WTC11 (cell line): ENCODE data around the gene ATP13A5. TPM values are rescaled to one million over a fixed set of nuclear protein-coding genes. Genes with fewer than 3 reads are reported as not detected.

Experiments used
- ATAC-seq: fragments of 200-7000 bp; cut with Tn5 transposase; 2 replicates; pipeline ENCODE4 v1.10.0; 2021; ENCODE audit warnings: mild to moderate bottlenecking, moderate library complexity
- CTCF ChIA-PET: fragments of 300-600 bp; sonication (Branson Sonifier 250); formaldehyde crosslinking; loops from one replicate; lab custom pipeline; 2021; ENCODE audit warnings: antibody characterized with exemption; lab: Charles Lee
- POLR2A ChIA-PET: fragments of 350-600 bp; sonication (Branson Sonifier 250); formaldehyde crosslinking; loops from one replicate; lab custom pipeline; 2021; ENCODE audit warnings: antibody characterized with exemption; lab: Charles Lee
- DNase-seq: peaks from one replicate; pipeline ENCODE4 v3.0.0; 2021; ENCODE audit warnings: low spot score
- H3K27ac Mint-ChIP-seq: 2 replicates; pipeline ENCODE4 v1.8.0; 2021; ENCODE audit warnings: mixed read lengths
- H3K27me3 Mint-ChIP-seq: 2 replicates; pipeline ENCODE4 v1.8.0; 2021; ENCODE audit warnings: low read depth, mild to moderate bottlenecking, moderate library complexity, mixed read lengths
- H3K36me3 Mint-ChIP-seq: 2 replicates; pipeline ENCODE4 v1.8.0; 2021; ENCODE audit warnings: mixed read lengths
- H3K4me1 Mint-ChIP-seq: 2 replicates; pipeline ENCODE4 v1.8.0; 2022; ENCODE audit warnings: mixed read lengths
- H3K4me3 Mint-ChIP-seq: 2 replicates; pipeline ENCODE4 v1.8.0; 2021; ENCODE audit warnings: mild to moderate bottlenecking, moderate library complexity, mixed read lengths
- H3K9me3 Mint-ChIP-seq: 2 replicates; pipeline ENCODE4 v1.8.0; 2021; ENCODE audit warnings: mixed read lengths
- ESRRA ChIP-seq: sonication (generic); formaldehyde crosslinking; IDR thresholded peaks from 2 replicates; pipeline ENCODE4 v1.8.1; 2022; ENCODE audit warnings: mild to moderate bottlenecking, missing genetic modification reagents, borderline replicate concordance
- GABPB1 ChIP-seq: sonication (generic); formaldehyde crosslinking; IDR thresholded peaks from 2 replicates; pipeline ENCODE4 v1.8.1; 2023; ENCODE audit warnings: mild to moderate bottlenecking, missing genetic modification reagents
- JUN ChIP-seq: sonication (generic); formaldehyde crosslinking; IDR thresholded peaks from 2 replicates; pipeline ENCODE4 v1.8.0; 2023; ENCODE audit warnings: mild to moderate bottlenecking, missing genetic modification reagents
- MXD4 ChIP-seq: fragments of 250-450 bp; sonication (Bioruptor Pico); IDR thresholded peaks from 2 replicates; pipeline ENCODE4 v1.8.0; 2021; ENCODE audit warnings: mild to moderate bottlenecking, moderate library complexity, borderline replicate concordance
- NR1H2 ChIP-seq: sonication (generic); formaldehyde crosslinking; IDR thresholded peaks from 2 replicates; pipeline ENCODE4 v1.9.0; 2021; ENCODE audit warnings: mild to moderate bottlenecking, moderate library complexity, missing genetic modification reagents
- ZNF317 ChIP-seq: sonication (generic); formaldehyde crosslinking; IDR thresholded peaks from 2 replicates; pipeline ENCODE4 v1.8.1; 2023; ENCODE audit warnings: low read depth, mild to moderate bottlenecking, moderate library complexity, missing genetic modification reagents, borderline replicate concordance
- ZNF671 ChIP-seq: fragments of 250-450 bp; sonication (Bioruptor Pico); IDR thresholded peaks from 2 replicates; pipeline ENCODE4 v1.8.0; 2021; ENCODE audit warnings: mild to moderate bottlenecking
- total RNA-seq: library from RNA; stranded (reverse); gene quantifications from 3 replicates; pipeline ENCODE4 v1.2.3, GENCODE V29; 2021
- TF ChIP-seq, protein P1 (sequence below): fragments of 200-600 bp; IDR thresholded peaks from 2 replicates; pipeline ENCODE4 v1.8.0; 2022; ENCODE audit warnings: antibody characterized with exemption
- TF ChIP-seq, protein P2 (sequence below): sonication (generic); formaldehyde crosslinking; IDR thresholded peaks from 2 replicates; pipeline ENCODE4 v1.8.1; 2022; ENCODE audit warnings: mild to moderate bottlenecking, missing genetic modification reagents, moderate library complexity, borderline replicate concordance
- TF ChIP-seq, protein P3 (sequence below): fragments of 250-450 bp; sonication (Bioruptor Pico); IDR thresholded peaks from 2 replicates; pipeline ENCODE4 v1.9.0; 2021; ENCODE audit warnings: mild to moderate bottlenecking
- TF ChIP-seq, protein P4 (sequence below): sonication (generic); formaldehyde crosslinking; IDR thresholded peaks from 2 replicates; pipeline ENCODE4 v1.8.1; 2022; ENCODE audit warnings: mild to moderate bottlenecking, moderate library complexity, missing genetic modification reagents
- TF ChIP-seq, protein P5 (sequence below): sonication (generic); formaldehyde crosslinking; IDR thresholded peaks from 2 replicates; pipeline ENCODE4 v1.8.1; 2022; ENCODE audit warnings: low read depth, mild to moderate bottlenecking, moderate library complexity, missing genetic modification reagents, borderline replicate concordance
- TF ChIP-seq, protein P6 (sequence below): sonication (generic); formaldehyde crosslinking; IDR thresholded peaks from 2 replicates; pipeline ENCODE4 v1.8.0; 2022; ENCODE audit warnings: missing genetic modification reagents
- TF ChIP-seq, protein P7 (sequence below): sonication (generic); formaldehyde crosslinking; IDR thresholded peaks from 2 replicates; pipeline ENCODE4 v1.8.1; 2023; ENCODE audit warnings: mild to moderate bottlenecking, missing genetic modification reagents, borderline replicate concordance

The ATP13A5 gene
- total RNA-seq, 1 experiment from 2014 or later = not detected

DNA sequence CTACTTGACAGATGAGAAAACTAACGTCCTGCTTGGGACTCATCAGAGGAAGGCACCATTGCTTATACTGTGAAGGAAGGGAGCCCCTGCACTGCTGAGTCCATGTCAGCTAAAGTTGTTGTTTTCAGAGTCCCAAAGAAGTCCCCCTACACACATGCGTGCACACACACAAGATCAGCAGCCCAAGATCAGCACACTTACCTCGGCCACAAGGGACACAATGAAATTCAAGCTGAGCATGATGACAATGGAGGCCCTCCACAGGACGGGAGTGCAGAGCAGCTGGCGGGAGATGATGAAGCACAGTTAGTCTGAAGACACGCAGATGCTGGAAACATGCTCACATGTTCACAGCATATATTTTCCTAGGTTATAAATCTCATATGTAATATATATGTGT is 28.6 kb upstream of the ATP13A5 start (continued):
- TF ChIP-seq, protein P1, sequence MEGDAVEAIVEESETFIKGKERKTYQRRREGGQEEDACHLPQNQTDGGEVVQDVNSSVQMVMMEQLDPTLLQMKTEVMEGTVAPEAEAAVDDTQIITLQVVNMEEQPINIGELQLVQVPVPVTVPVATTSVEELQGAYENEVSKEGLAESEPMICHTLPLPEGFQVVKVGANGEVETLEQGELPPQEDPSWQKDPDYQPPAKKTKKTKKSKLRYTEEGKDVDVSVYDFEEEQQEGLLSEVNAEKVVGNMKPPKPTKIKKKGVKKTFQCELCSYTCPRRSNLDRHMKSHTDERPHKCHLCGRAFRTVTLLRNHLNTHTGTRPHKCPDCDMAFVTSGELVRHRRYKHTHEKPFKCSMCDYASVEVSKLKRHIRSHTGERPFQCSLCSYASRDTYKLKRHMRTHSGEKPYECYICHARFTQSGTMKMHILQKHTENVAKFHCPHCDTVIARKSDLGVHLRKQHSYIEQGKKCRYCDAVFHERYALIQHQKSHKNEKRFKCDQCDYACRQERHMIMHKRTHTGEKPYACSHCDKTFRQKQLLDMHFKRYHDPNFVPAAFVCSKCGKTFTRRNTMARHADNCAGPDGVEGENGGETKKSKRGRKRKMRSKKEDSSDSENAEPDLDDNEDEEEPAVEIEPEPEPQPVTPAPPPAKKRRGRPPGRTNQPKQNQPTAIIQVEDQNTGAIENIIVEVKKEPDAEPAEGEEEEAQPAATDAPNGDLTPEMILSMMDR = no peak
- TF ChIP-seq JUN (CRISPR knock-in tag) = no peak
- TF ChIP-seq NR1H2 (CRISPR knock-in tag) = no peak
- no peak for TF ChIP-seq MXD4
- TF ChIP-seq, protein P2, sequence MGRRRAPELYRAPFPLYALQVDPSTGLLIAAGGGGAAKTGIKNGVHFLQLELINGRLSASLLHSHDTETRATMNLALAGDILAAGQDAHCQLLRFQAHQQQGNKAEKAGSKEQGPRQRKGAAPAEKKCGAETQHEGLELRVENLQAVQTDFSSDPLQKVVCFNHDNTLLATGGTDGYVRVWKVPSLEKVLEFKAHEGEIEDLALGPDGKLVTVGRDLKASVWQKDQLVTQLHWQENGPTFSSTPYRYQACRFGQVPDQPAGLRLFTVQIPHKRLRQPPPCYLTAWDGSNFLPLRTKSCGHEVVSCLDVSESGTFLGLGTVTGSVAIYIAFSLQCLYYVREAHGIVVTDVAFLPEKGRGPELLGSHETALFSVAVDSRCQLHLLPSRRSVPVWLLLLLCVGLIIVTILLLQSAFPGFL (CRISPR knock-in tag) = no peak
- TF ChIP-seq, protein P3, sequence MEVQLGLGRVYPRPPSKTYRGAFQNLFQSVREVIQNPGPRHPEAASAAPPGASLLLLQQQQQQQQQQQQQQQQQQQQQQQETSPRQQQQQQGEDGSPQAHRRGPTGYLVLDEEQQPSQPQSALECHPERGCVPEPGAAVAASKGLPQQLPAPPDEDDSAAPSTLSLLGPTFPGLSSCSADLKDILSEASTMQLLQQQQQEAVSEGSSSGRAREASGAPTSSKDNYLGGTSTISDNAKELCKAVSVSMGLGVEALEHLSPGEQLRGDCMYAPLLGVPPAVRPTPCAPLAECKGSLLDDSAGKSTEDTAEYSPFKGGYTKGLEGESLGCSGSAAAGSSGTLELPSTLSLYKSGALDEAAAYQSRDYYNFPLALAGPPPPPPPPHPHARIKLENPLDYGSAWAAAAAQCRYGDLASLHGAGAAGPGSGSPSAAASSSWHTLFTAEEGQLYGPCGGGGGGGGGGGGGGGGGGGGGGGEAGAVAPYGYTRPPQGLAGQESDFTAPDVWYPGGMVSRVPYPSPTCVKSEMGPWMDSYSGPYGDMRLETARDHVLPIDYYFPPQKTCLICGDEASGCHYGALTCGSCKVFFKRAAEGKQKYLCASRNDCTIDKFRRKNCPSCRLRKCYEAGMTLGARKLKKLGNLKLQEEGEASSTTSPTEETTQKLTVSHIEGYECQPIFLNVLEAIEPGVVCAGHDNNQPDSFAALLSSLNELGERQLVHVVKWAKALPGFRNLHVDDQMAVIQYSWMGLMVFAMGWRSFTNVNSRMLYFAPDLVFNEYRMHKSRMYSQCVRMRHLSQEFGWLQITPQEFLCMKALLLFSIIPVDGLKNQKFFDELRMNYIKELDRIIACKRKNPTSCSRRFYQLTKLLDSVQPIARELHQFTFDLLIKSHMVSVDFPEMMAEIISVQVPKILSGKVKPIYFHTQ = no peak
- TF ChIP-seq GABPB1 = no peak

DNA sequence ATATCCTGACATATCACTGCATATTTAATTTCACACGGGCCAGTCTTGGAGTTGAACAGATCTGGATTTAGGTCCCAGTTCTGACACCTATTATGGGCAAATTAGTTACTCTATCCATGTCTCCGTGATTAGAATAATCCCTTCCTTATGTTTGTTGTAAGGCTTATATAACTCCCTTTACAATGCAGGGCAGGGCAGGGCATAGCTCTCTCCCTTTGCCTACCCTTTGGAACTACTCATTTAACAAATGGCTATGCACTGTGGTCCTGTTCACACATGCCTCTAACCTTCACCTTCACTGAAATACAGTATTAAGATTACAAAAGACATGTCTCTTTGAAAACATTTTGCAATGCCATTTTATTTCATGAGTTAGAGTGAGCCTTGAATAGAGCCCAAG is 24.8 kb upstream of the ATP13A5 start:
- CTCF ChIA-PET = no interaction called here
- Mint-ChIP-seq H3K27ac (no peak overlapping the region), H3K4me1 (peaks cover 23% of the 10 kb centered on the region), H3K27me3 (no peaks in the 10 kb centered on the region), H3K9me3 (no peaks in the 10 kb centered on the region), H3K36me3 (no peaks in the 10 kb centered on the region), H3K4me3 (no peak overlapping the region)
- DNase-seq (no peak), ATAC-seq (no peak)
- POLR2A ChIA-PET = no interaction called here
- TF ChIP-seq, protein P1 = no peak
- TF ChIP-seq, protein P4, sequence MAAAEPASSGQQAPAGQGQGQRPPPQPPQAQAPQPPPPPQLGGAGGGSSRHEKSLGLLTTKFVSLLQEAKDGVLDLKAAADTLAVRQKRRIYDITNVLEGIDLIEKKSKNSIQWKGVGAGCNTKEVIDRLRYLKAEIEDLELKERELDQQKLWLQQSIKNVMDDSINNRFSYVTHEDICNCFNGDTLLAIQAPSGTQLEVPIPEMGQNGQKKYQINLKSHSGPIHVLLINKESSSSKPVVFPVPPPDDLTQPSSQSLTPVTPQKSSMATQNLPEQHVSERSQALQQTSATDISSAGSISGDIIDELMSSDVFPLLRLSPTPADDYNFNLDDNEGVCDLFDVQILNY (CRISPR knock-in tag) = no peak
- TF ChIP-seq, protein P5, sequence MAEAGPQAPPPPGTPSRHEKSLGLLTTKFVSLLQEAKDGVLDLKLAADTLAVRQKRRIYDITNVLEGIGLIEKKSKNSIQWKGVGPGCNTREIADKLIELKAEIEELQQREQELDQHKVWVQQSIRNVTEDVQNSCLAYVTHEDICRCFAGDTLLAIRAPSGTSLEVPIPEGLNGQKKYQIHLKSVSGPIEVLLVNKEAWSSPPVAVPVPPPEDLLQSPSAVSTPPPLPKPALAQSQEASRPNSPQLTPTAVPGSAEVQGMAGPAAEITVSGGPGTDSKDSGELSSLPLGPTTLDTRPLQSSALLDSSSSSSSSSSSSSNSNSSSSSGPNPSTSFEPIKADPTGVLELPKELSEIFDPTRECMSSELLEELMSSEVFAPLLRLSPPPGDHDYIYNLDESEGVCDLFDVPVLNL (CRISPR knock-in tag) = no peak
- no peak for TF ChIP-seq ESRRA (CRISPR knock-in tag)
- TF ChIP-seq ZNF317 (CRISPR knock-in tag) = no peak
- TF ChIP-seq, protein P6, sequence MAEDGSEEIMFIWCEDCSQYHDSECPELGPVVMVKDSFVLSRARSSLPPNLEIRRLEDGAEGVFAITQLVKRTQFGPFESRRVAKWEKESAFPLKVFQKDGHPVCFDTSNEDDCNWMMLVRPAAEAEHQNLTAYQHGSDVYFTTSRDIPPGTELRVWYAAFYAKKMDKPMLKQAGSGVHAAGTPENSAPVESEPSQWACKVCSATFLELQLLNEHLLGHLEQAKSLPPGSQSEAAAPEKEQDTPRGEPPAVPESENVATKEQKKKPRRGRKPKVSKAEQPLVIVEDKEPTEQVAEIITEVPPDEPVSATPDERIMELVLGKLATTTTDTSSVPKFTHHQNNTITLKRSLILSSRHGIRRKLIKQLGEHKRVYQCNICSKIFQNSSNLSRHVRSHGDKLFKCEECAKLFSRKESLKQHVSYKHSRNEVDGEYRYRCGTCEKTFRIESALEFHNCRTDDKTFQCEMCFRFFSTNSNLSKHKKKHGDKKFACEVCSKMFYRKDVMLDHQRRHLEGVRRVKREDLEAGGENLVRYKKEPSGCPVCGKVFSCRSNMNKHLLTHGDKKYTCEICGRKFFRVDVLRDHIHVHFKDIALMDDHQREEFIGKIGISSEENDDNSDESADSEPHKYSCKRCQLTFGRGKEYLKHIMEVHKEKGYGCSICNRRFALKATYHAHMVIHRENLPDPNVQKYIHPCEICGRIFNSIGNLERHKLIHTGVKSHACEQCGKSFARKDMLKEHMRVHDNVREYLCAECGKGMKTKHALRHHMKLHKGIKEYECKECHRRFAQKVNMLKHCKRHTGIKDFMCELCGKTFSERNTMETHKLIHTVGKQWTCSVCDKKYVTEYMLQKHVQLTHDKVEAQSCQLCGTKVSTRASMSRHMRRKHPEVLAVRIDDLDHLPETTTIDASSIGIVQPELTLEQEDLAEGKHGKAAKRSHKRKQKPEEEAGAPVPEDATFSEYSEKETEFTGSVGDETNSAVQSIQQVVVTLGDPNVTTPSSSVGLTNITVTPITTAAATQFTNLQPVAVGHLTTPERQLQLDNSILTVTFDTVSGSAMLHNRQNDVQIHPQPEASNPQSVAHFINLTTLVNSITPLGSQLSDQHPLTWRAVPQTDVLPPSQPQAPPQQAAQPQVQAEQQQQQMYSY (CRISPR knock-in tag) = no peak
- TF ChIP-seq, protein P7, sequence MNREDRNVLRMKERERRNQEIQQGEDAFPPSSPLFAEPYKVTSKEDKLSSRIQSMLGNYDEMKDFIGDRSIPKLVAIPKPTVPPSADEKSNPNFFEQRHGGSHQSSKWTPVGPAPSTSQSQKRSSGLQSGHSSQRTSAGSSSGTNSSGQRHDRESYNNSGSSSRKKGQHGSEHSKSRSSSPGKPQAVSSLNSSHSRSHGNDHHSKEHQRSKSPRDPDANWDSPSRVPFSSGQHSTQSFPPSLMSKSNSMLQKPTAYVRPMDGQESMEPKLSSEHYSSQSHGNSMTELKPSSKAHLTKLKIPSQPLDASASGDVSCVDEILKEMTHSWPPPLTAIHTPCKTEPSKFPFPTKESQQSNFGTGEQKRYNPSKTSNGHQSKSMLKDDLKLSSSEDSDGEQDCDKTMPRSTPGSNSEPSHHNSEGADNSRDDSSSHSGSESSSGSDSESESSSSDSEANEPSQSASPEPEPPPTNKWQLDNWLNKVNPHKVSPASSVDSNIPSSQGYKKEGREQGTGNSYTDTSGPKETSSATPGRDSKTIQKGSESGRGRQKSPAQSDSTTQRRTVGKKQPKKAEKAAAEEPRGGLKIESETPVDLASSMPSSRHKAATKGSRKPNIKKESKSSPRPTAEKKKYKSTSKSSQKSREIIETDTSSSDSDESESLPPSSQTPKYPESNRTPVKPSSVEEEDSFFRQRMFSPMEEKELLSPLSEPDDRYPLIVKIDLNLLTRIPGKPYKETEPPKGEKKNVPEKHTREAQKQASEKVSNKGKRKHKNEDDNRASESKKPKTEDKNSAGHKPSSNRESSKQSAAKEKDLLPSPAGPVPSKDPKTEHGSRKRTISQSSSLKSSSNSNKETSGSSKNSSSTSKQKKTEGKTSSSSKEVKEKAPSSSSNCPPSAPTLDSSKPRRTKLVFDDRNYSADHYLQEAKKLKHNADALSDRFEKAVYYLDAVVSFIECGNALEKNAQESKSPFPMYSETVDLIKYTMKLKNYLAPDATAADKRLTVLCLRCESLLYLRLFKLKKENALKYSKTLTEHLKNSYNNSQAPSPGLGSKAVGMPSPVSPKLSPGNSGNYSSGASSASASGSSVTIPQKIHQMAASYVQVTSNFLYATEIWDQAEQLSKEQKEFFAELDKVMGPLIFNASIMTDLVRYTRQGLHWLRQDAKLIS (CRISPR knock-in tag) = no peak
- TF ChIP-seq ZNF671 (CRISPR knock-in tag) = no peak
